ENCODE results near the gene LILRA6.
"Not testable (repeated sequence)": the region's sequence is repeated elsewhere in the genome, so short reads cannot be mapped to it uniquely, and the experiment has no call there.

The LILRA6 gene

DNA sequence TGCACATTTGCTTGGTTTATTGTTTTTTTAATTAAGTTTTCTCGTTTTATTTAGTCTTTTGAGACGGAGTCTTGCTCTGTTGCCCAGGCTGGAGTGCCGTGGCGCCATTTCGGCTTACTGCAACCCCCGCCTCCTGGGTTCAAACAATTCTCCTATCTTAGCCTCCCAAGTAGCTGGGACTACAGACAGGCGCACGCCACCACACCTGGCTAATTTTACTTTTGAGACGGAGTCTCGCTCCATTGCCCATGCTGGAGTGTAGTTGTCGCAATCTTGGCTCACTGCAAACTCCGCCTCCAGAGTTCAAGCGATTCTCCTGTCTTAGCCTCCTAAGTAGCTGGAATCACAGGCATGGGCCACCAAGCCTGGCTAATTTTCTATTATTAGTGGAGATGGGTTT is 40.6 kb downstream of the LILRA6 start:
- peak overlapping the region; percentile 83 to 88 for H3K4me3 ChIP-seq (replicated peaks in 1 of 2; ENCODE audit: low read depth in 2 of 2, low read length in 2 of 2)
- DNase-seq (ENCODE audit: low read depth in 2 of 2) = peak in 1 of 2 donors; percentile 27
- TF ChIP-seq CTCF (IDR thresholded peaks at IDR 0.05; ENCODE audit: low read depth, low read length) = no peak

DNA sequence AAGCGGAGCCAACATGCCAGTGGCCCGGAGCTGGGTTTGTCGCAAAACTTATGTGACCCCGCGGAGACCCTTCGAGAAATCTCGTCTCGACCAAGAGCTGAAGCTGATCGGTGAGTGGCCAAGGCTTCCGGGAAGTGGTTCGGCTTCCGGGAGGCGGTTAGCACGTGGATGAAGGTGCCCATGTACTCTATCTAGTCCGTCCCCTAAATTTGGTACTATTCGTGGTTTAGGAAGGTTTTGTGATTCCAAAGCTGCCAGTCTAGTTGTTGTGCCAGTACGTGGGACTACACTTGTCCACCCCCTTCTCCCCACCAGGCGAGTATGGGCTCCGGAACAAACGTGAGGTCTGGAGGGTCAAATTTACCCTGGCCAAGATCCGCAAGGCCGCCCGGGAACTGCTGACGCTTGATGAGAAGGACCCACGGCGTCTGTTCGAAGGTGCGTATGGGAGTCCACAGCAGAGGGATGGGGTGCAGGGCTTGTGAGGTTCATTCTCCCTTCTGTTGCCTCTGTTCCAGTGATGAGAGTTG is 41.4 kb downstream of the LILRA6 start:
- TF ChIP-seq CTCF (IDR thresholded peaks at IDR 0.05; ENCODE audit: low read depth, low read length) = no peak
- peak overlapping the region; percentile 83 to 88 for H3K4me3 ChIP-seq (replicated peaks in 1 of 2; ENCODE audit: low read depth in 2 of 2, low read length in 2 of 2)
- no peak for DNase-seq (ENCODE audit: low read depth in 2 of 2)

DNA sequence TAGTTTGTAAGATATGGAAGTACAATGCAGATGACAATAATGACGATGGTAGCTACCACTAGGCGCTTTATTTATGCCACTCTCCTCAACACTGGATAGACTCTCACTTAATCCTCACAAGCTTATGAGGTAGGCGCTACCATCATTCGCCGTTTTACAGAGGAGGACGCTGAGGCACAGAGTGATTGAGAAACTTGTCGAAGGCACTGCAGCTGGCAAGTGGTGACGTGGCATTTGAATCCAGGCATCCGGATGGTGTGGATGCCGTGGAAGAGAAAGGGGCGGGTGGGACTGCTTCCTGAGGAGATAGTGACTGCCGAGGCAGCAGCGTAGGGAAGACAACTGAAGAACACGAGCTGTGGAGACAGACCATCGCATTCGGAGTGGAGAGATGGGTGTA is 43.2 kb downstream of the LILRA6 start:
- DNase-seq (ENCODE audit: low read depth in 2 of 2) = no peak
- no peak overlapping the region for H3K4me3 ChIP-seq (replicated peaks in 1 of 2; ENCODE audit: low read depth in 2 of 2, low read length in 2 of 2)
- no peak for TF ChIP-seq CTCF (IDR thresholded peaks at IDR 0.05; ENCODE audit: low read depth, low read length)

DNA sequence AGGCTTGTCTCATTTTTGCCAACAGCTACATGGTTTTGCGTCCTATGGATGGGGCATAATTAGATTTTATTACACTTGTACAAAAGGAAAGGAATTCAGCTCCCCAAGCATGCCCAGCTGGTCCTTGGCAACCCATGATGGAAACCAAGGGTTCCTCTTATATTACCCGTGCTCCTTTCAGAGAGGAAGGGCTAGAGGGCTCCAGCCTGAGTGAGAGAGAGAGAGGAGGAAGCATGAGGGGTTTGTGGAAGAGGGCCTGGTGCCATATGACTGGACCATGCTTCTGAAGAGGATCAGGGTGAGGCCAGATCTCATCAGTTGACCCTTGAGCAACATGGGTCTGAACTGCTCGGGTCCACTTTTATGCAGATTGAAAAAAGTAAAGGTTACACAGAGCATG is 45.5 kb downstream of the LILRA6 start:
- DNase-seq (ENCODE audit: low read depth in 2 of 2) = no peak
- no peak overlapping the region for H3K4me3 ChIP-seq (replicated peaks in 1 of 2; ENCODE audit: low read depth in 2 of 2, low read length in 2 of 2)
- no peak for TF ChIP-seq CTCF (IDR thresholded peaks at IDR 0.05; ENCODE audit: low read depth, low read length)

GRCh38 chr19:54196536-54196935 is 46.1 kb downstream of the LILRA6 start:
- H3K4me3 ChIP-seq (replicated peaks in 1 of 2; ENCODE audit: low read depth in 2 of 2, low read length in 2 of 2) = no peak overlapping the region
- DNase-seq (ENCODE audit: low read depth in 2 of 2) = no peak
- no peak for TF ChIP-seq CTCF (IDR thresholded peaks at IDR 0.05; ENCODE audit: low read depth, low read length)

DNA sequence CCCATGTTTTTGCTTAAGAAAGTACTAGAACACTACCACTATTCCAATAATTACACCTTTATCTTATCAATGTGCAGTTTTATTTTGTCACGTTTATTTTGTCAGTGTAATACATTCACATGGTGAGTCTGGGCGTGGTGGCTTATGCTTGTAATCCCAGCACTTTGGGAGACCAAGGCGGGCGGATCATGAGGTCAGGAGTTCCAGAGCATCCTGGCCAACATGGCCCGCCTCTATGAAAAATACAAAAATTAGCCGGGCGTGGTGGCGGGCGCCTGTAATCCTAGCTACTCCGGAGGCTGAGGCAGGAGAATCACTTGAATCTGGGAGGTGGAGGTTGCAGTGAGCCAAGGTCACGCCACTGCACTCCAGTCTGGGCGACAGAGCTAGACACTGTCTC is 48.1 kb downstream of the LILRA6 start:
- not testable (repeated sequence) for H3K4me3 ChIP-seq (replicated peaks in 1 of 2; ENCODE audit: low read depth in 2 of 2, low read length in 2 of 2); DNase-seq (ENCODE audit: low read depth in 2 of 2)

DNA sequence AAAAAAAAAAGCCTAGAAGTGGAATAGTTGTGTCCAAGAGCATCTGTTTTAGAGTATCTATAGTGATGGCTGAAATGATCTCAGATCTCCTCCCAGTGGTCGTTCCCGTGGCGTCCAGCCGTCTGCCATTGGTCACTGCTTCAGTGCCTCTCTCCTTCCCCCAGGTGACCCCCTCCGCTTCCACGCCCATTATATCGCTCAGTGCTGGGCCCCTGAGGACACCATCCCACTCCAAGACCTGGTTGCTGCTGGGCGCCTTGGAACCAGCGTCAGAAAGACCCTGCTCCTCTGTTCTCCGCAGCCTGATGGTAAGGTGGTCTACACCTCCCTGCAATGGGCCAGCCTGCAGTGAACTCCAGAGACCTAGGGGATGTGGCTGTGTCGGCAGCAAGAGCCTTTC is 49.6 kb downstream of the LILRA6 start:
- H3K4me3 ChIP-seq (replicated peaks in 1 of 2; ENCODE audit: low read depth in 2 of 2, low read length in 2 of 2) = no peak overlapping the region
- no peak for TF ChIP-seq CTCF (IDR thresholded peaks at IDR 0.05; ENCODE audit: low read depth, low read length)
- no peak for DNase-seq (ENCODE audit: low read depth in 2 of 2)

All from cardiac fibroblast (primary cell).